ENCODE data around the gene TMTC1. TPM values are rescaled to one million over a fixed set of nuclear protein-coding genes. Genes with fewer than 3 reads are reported as not detected.

TMTC1 gene
- total and polyA plus RNA-seq, 2 of the 8 experiments (the other 6 are each of a cell fraction or from before 2014, with no cell fraction given) = 15.4 to 20.8 TPM

DNA sequence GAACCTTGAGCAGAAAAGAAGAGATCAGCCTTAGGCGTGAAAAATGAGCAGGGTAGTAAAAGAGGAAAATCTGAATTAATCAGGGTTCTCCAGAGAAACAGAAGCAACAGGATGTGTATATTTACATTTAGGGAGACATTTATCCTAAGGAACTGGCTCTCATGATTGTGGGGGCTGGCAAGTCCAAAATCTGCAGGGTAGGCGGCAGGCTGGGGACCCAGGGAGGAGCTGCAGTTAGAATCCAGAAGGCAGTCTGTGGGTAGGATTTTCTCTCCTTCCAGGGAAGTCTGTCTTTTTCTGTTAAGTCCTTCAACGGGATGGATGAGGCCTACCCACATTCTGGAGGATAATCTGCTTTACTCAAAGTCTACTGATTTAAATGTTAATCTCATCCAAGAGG, 218.8 kb downstream of the TMTC1 start:
- Histone ChIP-seq H3K23ac (ENCODE audit: insufficient read length) (no peak overlapping the region), H2BK120ac (replicated peaks; ENCODE audit: low read depth, low read length) (no peak overlapping the region), H3K14ac (ENCODE audit: insufficient read length) (no peak overlapping the region), H3K4me2 (ENCODE audit: insufficient read depth in 1 of 2, low read depth in 2 of 2, low read length in 2 of 2) (no peak overlapping the region), H3K9me3 (ENCODE audit: insufficient read depth in 2 of 2, low read depth in 1 of 2, low read length in 1 of 2) (no peaks in the 10 kb centered on the region), H4K8ac (ENCODE audit: extremely low read depth, insufficient read depth, low read length) (no peak overlapping the region), H3K4ac (replicated peaks; ENCODE audit: insufficient read length, low read depth, low read length) (no peak overlapping the region), H3K79me1 (ENCODE audit: low read depth, low read length) (no peaks in the 10 kb centered on the region), H4K5ac (ENCODE audit: insufficient read length, low read depth, low read length) (no peak overlapping the region), H3K36me3 (ENCODE audit: control insufficient read depth in 2 of 4, insufficient read depth in 4 of 4, low read length in 3 of 4) (no peaks in the 10 kb centered on the region; a peak in 2 of 8 replicates), H3K9ac (replicated peaks in 1 of 4; ENCODE audit: extremely low read depth in 1 of 4, low read depth in 3 of 4, low read length in 3 of 4) (no peak overlapping the region), H3K4me3 (ENCODE audit: extremely low read depth in 1 of 4, insufficient read depth in 2 of 4, low read depth in 3 of 4, low read length in 4 of 4) (no peak overlapping the region), H2BK5ac (ENCODE audit: low read depth, low read length) (no peak overlapping the region), H2AFZ (ENCODE audit: low read length) (no peak overlapping the region), H4K20me1 (replicated peaks in 1 of 2; ENCODE audit: control insufficient read depth in 1 of 2, insufficient read depth in 2 of 2, low read length in 2 of 2) (no peaks in the 10 kb centered on the region), H3K27me3 (replicated peaks in 1 of 4; ENCODE audit: control insufficient read depth in 3 of 4, extremely low read depth in 1 of 4, insufficient read depth in 3 of 4, low read length in 3 of 4) (no peaks in the 10 kb centered on the region), H2BK15ac (ENCODE audit: low read length) (no peak overlapping the region), H3K23me2 (ENCODE audit: low read depth, low read length) (no peaks in the 10 kb centered on the region), H2AK5ac (ENCODE audit: low read depth, low read length) (no peak overlapping the region), H2BK20ac (ENCODE audit: low read length) (no peak overlapping the region), H3K56ac (replicated peaks; ENCODE audit: insufficient read length, low read depth, low read length) (no peak overlapping the region), H2BK12ac (ENCODE audit: low read depth, low read length) (no peak overlapping the region), H3K79me2 (ENCODE audit: control insufficient read depth in 1 of 2, insufficient read depth in 2 of 2, low read length in 2 of 2) (no peaks in the 10 kb centered on the region), H3K27ac (ENCODE audit: low read depth, low read length) (no peak overlapping the region), H4K91ac (replicated peaks; ENCODE audit: insufficient read length, low read length) (no peak overlapping the region), H3K18ac (ENCODE audit: extremely low read depth, low read length) (no peak overlapping the region), H3K4me1 (replicated peaks in 1 of 4; ENCODE audit: control insufficient read depth in 3 of 4, insufficient read depth in 4 of 4, low read length in 3 of 4) (no peaks in the 10 kb centered on the region; a peak in 1 of 7 replicates)
- CTCF ChIA-PET (ENCODE audit: partially characterized antibody) = interaction anchor here (1.0 kb wide), 1 partner anchor 13 kb away, joined by 3 read pairs; no protein-coding TSS in a partner anchor
- POLR2A ChIA-PET (ENCODE audit: partially characterized antibody) = no interaction called here
- TF ChIP-seq HDAC6 (IDR thresholded peaks at IDR 0.05; ENCODE audit: low read depth, low read length) = no peak
- DNase-seq (ENCODE audit: low read depth in 1 of 2, low spot score in 2 of 2) (no peak), FAIRE-seq (no peak)
- 92% methylated on average over 3 of the region's 3 CpGs; no CpG with 5 or more reads in 1 of the 2 experiments for WGBS, 2 experiments (ENCODE audit: extremely low coverage in 1 of 2, insufficient coverage in 1 of 2, insufficient read length in 1 of 2, insufficient replicate concordance in 2 of 2, low coverage in 1 of 2, low lambda C conversion rate in 2 of 2, missing lambda C conversion rate in 1 of 2)
